Brain microvascular endothelial cell (primary cell): ENCODE measurements around the gene CDC20B.
A peak's percentile ranks its signal among the peaks of the same experiment; 100 is the strongest.

Source experiments
- DNase-seq: peaks from one replicate; pipeline ENCODE4 v3.0.0-alpha.2; 2020
- H3K27ac ChIP-seq: fragments of 250-450 bp; sonication (Bioruptor Pico); 2 replicates; pipeline ENCODE4 v1.5.1; 2020; ENCODE audit warnings: mild to moderate bottlenecking, moderate library complexity
- H3K27me3 ChIP-seq: fragments of 250-450 bp; sonication (Bioruptor Pico); replicated peaks from 2 replicates; pipeline ENCODE4 v1.5.1; 2020; ENCODE audit warnings: mild to moderate bottlenecking
- H3K36me3 ChIP-seq: fragments of 250-450 bp; sonication (Bioruptor Pico); replicated peaks from 2 replicates; pipeline ENCODE4 v1.5.1; 2020; ENCODE audit warnings: mild to moderate bottlenecking
- H3K4me3 ChIP-seq: 2 replicates; pipeline ENCODE4 v1.5.1; 2011; ENCODE audit warnings: low read depth, mild to moderate bottlenecking, control low read depth, low read length, moderate library complexity
- CTCF ChIP-seq: IDR thresholded peaks from 2 replicates; pipeline ENCODE4 v1.5.1; 2011; ENCODE audit warnings: low read depth, mild to moderate bottlenecking, moderate library complexity, low read length, control low read depth, inconsistent platforms; ENCODE audit errors: missing control alignments
- in situ Hi-C: cut with HindIII; loops from 2 replicates; pipeline ENCODE4 v1.10.0; 2017; ENCODE audit warnings: low sequenced_read_pairs, low pct_ligation_motif_present

CDC20B gene

DNA sequence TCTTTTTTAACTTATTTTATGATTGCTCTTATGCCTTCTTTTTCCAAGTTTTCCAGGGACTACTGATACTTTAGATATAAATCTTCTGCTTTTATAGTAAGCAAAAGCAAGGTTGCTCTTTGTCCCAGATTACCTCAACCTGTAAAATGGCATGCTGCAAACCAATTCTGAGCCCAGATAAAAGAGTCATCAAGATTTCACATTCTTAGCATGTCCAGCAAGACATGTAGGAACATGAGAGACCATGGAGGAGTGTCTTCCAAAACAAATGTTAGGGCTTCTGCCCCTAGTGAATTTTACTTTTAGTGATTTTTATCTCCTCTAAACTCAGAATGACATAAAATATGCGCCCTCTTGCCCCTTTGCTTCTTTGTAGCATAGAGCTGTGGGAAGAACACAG is 7.0 kb upstream of the CDC20B start:
- Histone ChIP-seq H3K4me3 (no peak overlapping the region), H3K27ac (no peak overlapping the region), H3K36me3 (no peaks in the 10 kb centered on the region), H3K27me3 (peaks cover 62% of the 10 kb centered on the region)
- no peak for DNase-seq
- no peak for TF ChIP-seq CTCF
- in situ Hi-C loops, result no loop called here

DNA sequence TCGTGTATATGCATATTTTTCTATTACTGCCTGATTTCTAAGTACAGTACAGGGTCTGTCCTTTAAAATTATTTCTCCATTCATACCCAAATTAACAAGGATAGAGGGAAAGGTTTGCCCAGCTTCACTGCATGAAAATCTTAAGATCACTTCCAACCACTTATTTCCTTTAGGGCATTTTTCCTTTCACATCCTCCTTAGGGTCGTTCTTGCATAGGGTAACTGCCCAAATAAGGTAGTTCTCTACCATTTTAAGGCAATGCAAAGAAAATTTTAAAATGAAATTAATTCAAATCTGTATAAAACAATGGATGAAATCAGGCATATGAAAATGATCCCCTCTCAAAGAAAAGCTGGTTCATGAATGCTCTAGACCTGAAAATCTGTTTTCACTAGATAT is 4.1 kb upstream of the CDC20B start:
- DNase-seq, result no peak
- Histone ChIP-seq H3K27ac (no peak overlapping the region), H3K4me3 (no peak overlapping the region), H3K27me3 (peaks cover 58% of the 10 kb centered on the region), H3K36me3 (no peaks in the 10 kb centered on the region)
- in situ Hi-C loops, result no loop called here
- no peak for TF ChIP-seq CTCF

GRCh38 chr5:55176176-55176818 is 3.3 kb upstream of the CDC20B start:
- H3K27me3 ChIP-seq, result peaks cover 53% of the 10 kb centered on the region
- no peak for DNase-seq
- no peak overlapping the region for H3K27ac ChIP-seq
- in situ Hi-C loops, result no loop called here
- H3K36me3 ChIP-seq, result no peaks in the 10 kb centered on the region
- H3K4me3 ChIP-seq, result peak overlapping the region; percentile 42
- no peak for TF ChIP-seq CTCF

- no peak overlapping the region for H3K27ac ChIP-seq
- TF ChIP-seq CTCF, result no peak
- no peaks in the 10 kb centered on the region for H3K36me3 ChIP-seq
- H3K4me3 ChIP-seq, result no peak overlapping the region
- DNase-seq, result no peak
- in situ Hi-C loops, result no loop called here
- H3K27me3 ChIP-seq, result peaks cover 52% of the 10 kb centered on the region
Observed at GRCh38 chr5:55175781-55176175, 2.8 kb upstream of the CDC20B start.

GRCh38 chr5:55173687-55174230 is 782 bp upstream of the CDC20B start:
- no peak for TF ChIP-seq CTCF
- H3K36me3 ChIP-seq, result no peaks in the 10 kb centered on the region
- H3K27me3 ChIP-seq, result peaks cover 38% of the 10 kb centered on the region
- H3K27ac ChIP-seq, result no peak overlapping the region
- DNase-seq, result no peak
- in situ Hi-C loops, result no loop called here
- peak overlapping the region; percentile 53 for H3K4me3 ChIP-seq
